Upper lobe of left lung (tissue), 6 donors: ENCODE results near the gene PKP1. TPM values are rescaled to one million over a fixed set of nuclear protein-coding genes. Genes with fewer than 3 reads are reported as not detected.

Experiments
- ATAC-seq, 2 donors: fragments of 200-7000 bp; cut with Tn5 transposase; one replicate each; pipeline ENCODE4 v1.9.1; 2022; ENCODE audit warnings: mild to moderate bottlenecking in 2 of 2, moderate library complexity in 2 of 2; ENCODE audit not compliant: low FRiP score in 2 of 2
- DNase-seq, 2 donors: peaks; one replicate each; pipeline ENCODE4 v3.0.0-alpha.2; 2019 to 2020
- H3K27ac ChIP-seq, 4 donors: fragments of 200-600 bp; sonication (generic); one replicate each; pipeline ENCODE4 v1.5.1; 2016 to 2019
- H3K27me3 ChIP-seq, 4 donors: fragments of 200-600 bp; sonication (generic); one replicate each; pipeline ENCODE4 v1.5.1; 2017 to 2019
- H3K36me3 ChIP-seq, 4 donors: fragments of 200-600 bp; sonication (generic); one replicate each; pipeline ENCODE4 v1.5.1; 2016 to 2019
- H3K4me1 ChIP-seq, 4 donors: fragments of 200-600 bp; sonication (generic); one replicate each; pipeline ENCODE4 v1.5.1; 2018 to 2019
- H3K4me3 ChIP-seq, 4 donors: fragments of 200-600 bp; sonication (generic); one replicate each; pipeline ENCODE4 v1.5.1; 2017 to 2019; ENCODE audit warnings: mild to moderate bottlenecking in 2 of 4, moderate library complexity in 1 of 4
- H3K9me3 ChIP-seq, 4 donors: fragments of 200-600 bp; sonication (generic); one replicate each; pipeline ENCODE4 v1.5.1; 2018 to 2019
- EP300 ChIP-seq, 4 donors: sonication (generic); formaldehyde crosslinking; IDR thresholded peaks; one replicate each; pipeline ENCODE4 v1.5.1; 2017; ENCODE audit warnings: antibody characterized with exemption in 4 of 4, control low read depth in 2 of 4
- POLR2A ChIP-seq, 4 donors: fragments of 450-650 bp; IDR thresholded peaks; one replicate each; pipeline ENCODE4 v1.5.1; 2016 to 2017; ENCODE audit warnings: antibody characterized with exemption in 4 of 4, mild to moderate bottlenecking in 2 of 4
- POLR2AphosphoS5 ChIP-seq, 2 donors: sonication (generic); formaldehyde crosslinking; IDR thresholded peaks; one replicate each; pipeline ENCODE4 v1.5.1; 2017; ENCODE audit warnings: antibody characterized with exemption in 2 of 2
- WGBS, 2 donors: methylation state at CpG; one replicate each; pipeline ENCODE4 v1.1.5; 2017 to 2018; 5-methylcytosine and 5-hydroxymethylcytosine counted together
- total RNA-seq, 6 donors: library from RNA; depleted of rRNA in 4 of 6; stranded (reverse); fragments of >200 nt in 4 of 6; gene quantifications; one replicate each; pipeline versions ENCODE4 v1.1.0 to v1.2.1, GENCODE V29; 2016 to 2021
- TF ChIP-seq, protein P1 (sequence below), 6 experiments: fragments of 450-650 bp in 4 of 6; fragments of 200-600 bp in 2 of 6; sonication (generic) in 2 of 6; IDR thresholded peaks; one replicate each; pipeline ENCODE4 v1.5.1; 2016 to 2019; ENCODE audit warnings: antibody characterized with exemption in 6 of 6
- donor health status: DM: no; HTN: no; CAD: no; lungs with moderate emphysema.
- donor health status: DM: no; HTN: yes; CAD: no; lungs with severe emphysema.

PKP1 gene
- total RNA-seq, 6 donors from 2014 or later, result 0.86 to 4.9 (median 2.5) TPM

- peak overlapping the region; percentile 1 to 62 (median 47) for H3K27ac ChIP-seq
- no peaks in the 10 kb centered on the region for H3K27me3 ChIP-seq
- no peak overlapping the region for H3K4me3 ChIP-seq
- 48 to 64% methylated on average over 3 to 6 of the region's 7 CpGs for WGBS, 2 donors
- no peak for TF ChIP-seq POLR2AphosphoS5 (IDR thresholded peaks at IDR 0.05)
- TF ChIP-seq POLR2A (IDR thresholded peaks at IDR 0.05), result no peak
- TF ChIP-seq, protein P1, sequence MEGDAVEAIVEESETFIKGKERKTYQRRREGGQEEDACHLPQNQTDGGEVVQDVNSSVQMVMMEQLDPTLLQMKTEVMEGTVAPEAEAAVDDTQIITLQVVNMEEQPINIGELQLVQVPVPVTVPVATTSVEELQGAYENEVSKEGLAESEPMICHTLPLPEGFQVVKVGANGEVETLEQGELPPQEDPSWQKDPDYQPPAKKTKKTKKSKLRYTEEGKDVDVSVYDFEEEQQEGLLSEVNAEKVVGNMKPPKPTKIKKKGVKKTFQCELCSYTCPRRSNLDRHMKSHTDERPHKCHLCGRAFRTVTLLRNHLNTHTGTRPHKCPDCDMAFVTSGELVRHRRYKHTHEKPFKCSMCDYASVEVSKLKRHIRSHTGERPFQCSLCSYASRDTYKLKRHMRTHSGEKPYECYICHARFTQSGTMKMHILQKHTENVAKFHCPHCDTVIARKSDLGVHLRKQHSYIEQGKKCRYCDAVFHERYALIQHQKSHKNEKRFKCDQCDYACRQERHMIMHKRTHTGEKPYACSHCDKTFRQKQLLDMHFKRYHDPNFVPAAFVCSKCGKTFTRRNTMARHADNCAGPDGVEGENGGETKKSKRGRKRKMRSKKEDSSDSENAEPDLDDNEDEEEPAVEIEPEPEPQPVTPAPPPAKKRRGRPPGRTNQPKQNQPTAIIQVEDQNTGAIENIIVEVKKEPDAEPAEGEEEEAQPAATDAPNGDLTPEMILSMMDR (IDR thresholded peaks at IDR 0.05), result no peak
- TF ChIP-seq EP300 (IDR thresholded peaks at IDR 0.05), result no peak
- no peaks in the 10 kb centered on the region for H3K9me3 ChIP-seq
- no peaks in the 10 kb centered on the region for H3K36me3 ChIP-seq
- ATAC-seq, result no peak
- no peak for DNase-seq
- H3K4me1 ChIP-seq, result peaks cover 41 to 52% (median 49%) of the 10 kb centered on the region in 4 donors
These were observed 27.1 kb downstream of the PKP1 start for GRCh38 chr1:201310251-201310985.

GRCh38 chr1:201310986-201311355 lies 27.7 kb downstream of the PKP1 start:
- no peaks in the 10 kb centered on the region for H3K27me3 ChIP-seq
- H3K27ac ChIP-seq, result peak overlapping the region in 3 of 4 donors; percentile 40 to 62 (median 54)
- peak in 1 of 2 donors; percentile 28 for DNase-seq
- H3K4me3 ChIP-seq, result no peak overlapping the region
- 38 to 43% methylated on average over 4 of the region's 4 CpGs for WGBS, 2 donors
- H3K9me3 ChIP-seq, result no peaks in the 10 kb centered on the region
- H3K36me3 ChIP-seq, result no peaks in the 10 kb centered on the region
- peaks cover 41 to 52% (median 47%) of the 10 kb centered on the region in 4 donors for H3K4me1 ChIP-seq
- TF ChIP-seq POLR2A (IDR thresholded peaks at IDR 0.05) (no peak), POLR2AphosphoS5 (IDR thresholded peaks at IDR 0.05) (peak; percentile 48 to 67), EP300 (IDR thresholded peaks at IDR 0.05) (peak in 1 of 4 donors; percentile 41)
- no peak for ATAC-seq

GRCh38 chr1:201311356-201312011 lies 28.2 kb downstream of the PKP1 start:
- Histone ChIP-seq H3K9me3 (no peaks in the 10 kb centered on the region), H3K36me3 (no peaks in the 10 kb centered on the region), H3K27me3 (no peaks in the 10 kb centered on the region), H3K27ac (peak overlapping the region in 1 of 4 donors; percentile 62), H3K4me3 (no peak overlapping the region), H3K4me1 (peaks cover 41 to 52% (median 46%) of the 10 kb centered on the region in 4 donors)
- no peak for ATAC-seq
- 42 to 68% methylated on average over 7 to 8 of the region's 8 CpGs for WGBS, 2 donors
- TF ChIP-seq POLR2A (IDR thresholded peaks at IDR 0.05) (no peak), POLR2AphosphoS5 (IDR thresholded peaks at IDR 0.05) (no peak), EP300 (IDR thresholded peaks at IDR 0.05) (no peak)
- TF ChIP-seq, protein P1 (IDR thresholded peaks at IDR 0.05), result no peak
- no peak for DNase-seq

- H3K9me3 ChIP-seq, result no peaks in the 10 kb centered on the region
- DNase-seq, result no peak
- peak overlapping the region in 1 of 4 donors; percentile 62 for H3K27ac ChIP-seq
- ATAC-seq, result no peak
- H3K4me3 ChIP-seq, result no peak overlapping the region
- WGBS, 2 donors, result 87 to 94% methylated on average over 7 of the region's 7 CpGs
- peaks cover 36 to 49% (median 43%) of the 10 kb centered on the region in 4 donors for H3K4me1 ChIP-seq
- H3K27me3 ChIP-seq, result no peaks in the 10 kb centered on the region
- H3K36me3 ChIP-seq, result no peaks in the 10 kb centered on the region
- TF ChIP-seq, protein P1 (IDR thresholded peaks at IDR 0.05), result no peak
- TF ChIP-seq EP300 (IDR thresholded peaks at IDR 0.05) (no peak), POLR2AphosphoS5 (IDR thresholded peaks at IDR 0.05) (no peak), POLR2A (IDR thresholded peaks at IDR 0.05) (no peak)
These were observed 29.0 kb downstream of the PKP1 start for GRCh38 chr1:201312298-201312697.

- no peak overlapping the region for H3K27ac ChIP-seq
- no peaks in the 10 kb centered on the region for H3K9me3 ChIP-seq
- TF ChIP-seq, protein P1 (IDR thresholded peaks at IDR 0.05), result no peak
- TF ChIP-seq POLR2AphosphoS5 (IDR thresholded peaks at IDR 0.05), result no peak
- no peak for TF ChIP-seq EP300 (IDR thresholded peaks at IDR 0.05)
- TF ChIP-seq POLR2A (IDR thresholded peaks at IDR 0.05), result no peak
- H3K27me3 ChIP-seq, result no peaks in the 10 kb centered on the region
- no peaks in the 10 kb centered on the region for H3K36me3 ChIP-seq
- no peak for ATAC-seq
- H3K4me1 ChIP-seq, result peaks cover 28 to 41% (median 35%) of the 10 kb centered on the region in 4 donors
- WGBS, 2 donors, result 95 to 98% methylated on average over 5 to 15 of the region's 16 CpGs
- DNase-seq, result no peak
- H3K4me3 ChIP-seq, result no peak overlapping the region
These were observed 29.8 kb downstream of the PKP1 start for GRCh38 chr1:201313086-201313485.
